ENCODE data around the gene FAF1. TPM values are rescaled to one million over a fixed set of nuclear protein-coding genes. Genes with fewer than 3 reads are reported as not detected.

FAF1 gene
- total RNA-seq, 4 donors from 2014 or later, result 32.3 to 51.4 (median 36.1) TPM

DNA sequence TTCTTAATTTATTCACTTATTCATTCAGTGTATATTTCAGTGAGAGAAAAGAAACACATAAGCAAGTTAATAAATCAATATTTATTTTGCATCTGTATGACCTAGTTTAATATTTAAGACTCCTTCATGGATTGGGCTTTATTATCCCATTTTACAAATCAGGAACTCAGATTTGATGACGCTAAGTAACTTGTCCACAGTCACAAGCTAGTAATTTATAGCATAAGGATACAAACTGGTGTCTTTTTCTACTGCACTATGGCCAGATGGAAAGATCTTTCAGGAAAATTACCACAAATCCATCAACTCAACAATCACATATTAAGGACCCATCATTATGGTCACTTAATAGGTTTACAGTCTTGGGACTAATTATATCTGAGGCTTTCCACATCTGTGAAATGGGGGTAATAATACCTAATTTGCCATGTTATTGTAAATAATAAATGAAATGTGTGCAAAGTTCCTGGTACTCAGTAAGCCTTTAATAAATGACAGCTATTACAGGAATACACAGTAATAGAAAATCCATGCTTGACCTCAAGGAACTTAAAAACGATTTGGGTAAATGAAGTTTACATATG, 23.2 kb upstream of the FAF1 start:
- ATAC-seq (ENCODE audit: low FRiP score), result no peak
- no peak for TF ChIP-seq CTCF (IDR thresholded peaks at IDR 0.05)

GRCh38 chr1:50982611-50983010, 22.5 kb upstream of the FAF1 start:
- DNase-seq (ENCODE audit: low spot score), result no peak
- no peak for TF ChIP-seq CTCF (IDR thresholded peaks at IDR 0.05)
- no peak for ATAC-seq (ENCODE audit: low FRiP score)

More for the DNA sequence above, 23.2 kb upstream of the FAF1 start:
- no peak for DNase-seq (ENCODE audit: low spot score)

DNA sequence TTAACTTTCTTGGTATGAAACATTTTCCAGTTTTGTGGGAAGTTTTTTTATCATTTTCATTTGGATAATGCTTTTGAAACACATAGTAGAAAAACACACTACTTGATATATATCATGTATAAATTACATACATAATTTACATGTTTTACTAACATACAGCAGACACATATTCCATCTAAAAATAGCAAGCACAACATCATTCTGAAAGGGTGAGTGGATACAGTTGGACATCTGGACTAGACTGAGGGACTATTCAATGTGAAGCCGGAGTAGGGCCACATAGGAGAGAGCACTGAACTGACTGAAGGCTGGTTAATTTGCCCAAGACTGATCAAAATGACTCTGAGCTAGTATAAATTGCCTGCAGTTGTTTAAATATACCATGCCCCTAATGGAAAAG, 21.7 kb upstream of the FAF1 start:
- DNase-seq (ENCODE audit: low spot score) (no peak), ATAC-seq (ENCODE audit: low FRiP score) (no peak)
- no peak for TF ChIP-seq CTCF (IDR thresholded peaks at IDR 0.05)

DNA sequence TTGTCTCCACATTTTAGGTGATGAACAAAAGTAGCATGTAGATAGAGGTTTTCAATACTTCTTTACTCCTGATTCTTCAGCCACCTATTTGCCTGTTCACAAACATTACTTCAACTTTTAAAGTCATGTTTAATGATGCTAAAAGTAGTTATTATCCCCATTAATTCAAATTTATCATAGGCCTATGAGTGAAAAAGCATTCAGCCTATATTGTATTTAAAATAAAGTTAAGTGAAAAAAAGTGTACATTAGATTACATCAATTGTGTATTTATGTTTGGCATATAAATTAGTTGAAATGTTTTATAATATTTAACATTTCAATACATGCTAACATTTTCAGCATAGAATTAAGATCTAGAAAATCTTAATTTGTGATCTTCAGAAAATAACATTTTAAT, 20.4 kb upstream of the FAF1 start:
- no peak for TF ChIP-seq CTCF (IDR thresholded peaks at IDR 0.05)
- ATAC-seq (ENCODE audit: low FRiP score) (no peak), DNase-seq (ENCODE audit: low spot score) (no peak)

DNA sequence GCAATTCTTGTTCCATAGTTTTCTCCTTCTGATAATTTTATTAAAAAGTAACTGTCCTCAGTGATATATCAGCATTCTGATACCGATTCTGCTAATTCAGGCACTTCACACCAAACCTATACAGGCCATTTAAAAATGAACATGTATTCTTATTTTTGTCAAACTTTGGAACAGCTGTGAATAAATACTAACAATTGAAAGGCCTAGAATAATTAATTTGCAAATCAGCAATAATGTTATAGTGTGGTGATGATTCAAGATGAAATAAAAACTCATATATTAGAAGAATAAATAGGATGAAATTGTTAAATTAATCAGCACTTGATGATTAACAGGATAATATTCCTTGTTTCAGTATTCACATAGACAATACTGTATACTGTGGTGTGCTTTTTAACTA, 19.9 kb upstream of the FAF1 start:
- DNase-seq (ENCODE audit: low spot score) (no peak), ATAC-seq (ENCODE audit: low FRiP score) (no peak)
- no peak for TF ChIP-seq CTCF (IDR thresholded peaks at IDR 0.05)

DNA sequence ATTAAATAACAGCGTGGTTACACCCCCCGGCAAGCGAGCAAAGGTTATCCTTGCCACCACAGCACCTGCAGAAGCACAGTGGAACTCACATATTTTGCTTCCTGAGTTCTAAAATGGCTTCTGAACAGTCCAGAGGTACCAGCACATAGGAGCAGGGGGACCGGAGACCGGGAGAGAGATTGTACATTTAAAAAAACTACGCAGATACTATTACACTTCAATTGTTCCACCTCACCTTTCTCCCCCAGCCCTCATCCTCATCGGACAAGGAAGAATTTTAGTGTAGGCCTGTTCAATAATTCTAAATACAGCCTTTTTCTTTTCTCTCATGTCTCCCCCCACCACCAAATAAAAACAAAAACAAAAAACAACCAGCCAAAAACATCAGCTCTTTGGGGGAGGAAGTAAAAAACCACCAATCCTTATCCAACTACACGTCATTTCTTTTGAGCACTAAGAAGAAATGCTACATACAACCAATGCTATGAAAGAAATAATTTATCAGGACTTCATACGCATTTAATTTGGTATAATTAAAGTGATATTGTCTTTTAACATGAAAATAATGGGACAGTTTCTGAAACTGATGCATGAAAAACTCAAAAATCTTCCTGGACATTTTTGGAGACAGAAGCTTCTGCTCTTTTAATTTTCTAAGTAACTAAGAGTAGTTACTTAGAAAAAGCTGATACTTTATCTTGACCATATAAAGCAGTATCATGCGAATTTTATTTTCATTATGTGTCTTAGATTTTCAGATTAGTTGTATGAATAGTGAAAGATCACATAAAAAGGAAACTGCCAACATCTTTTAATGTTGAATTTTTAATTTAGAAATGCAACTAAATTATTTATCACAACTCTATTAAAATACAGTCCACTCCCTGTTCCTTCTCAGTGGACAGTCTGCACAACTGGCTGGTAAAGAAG, 19.1 kb upstream of the FAF1 start:
- no peak for ATAC-seq (ENCODE audit: low FRiP score)
- DNase-seq (ENCODE audit: low spot score), result no peak
- TF ChIP-seq CTCF (IDR thresholded peaks at IDR 0.05), result no peak
